ENCODE results near the gene SYTL4. TPM values are rescaled to one million over a fixed set of nuclear protein-coding genes. Genes with fewer than 3 reads are reported as not detected.

SYTL4 gene
- total RNA-seq = 20.4 and 33.1 TPM in 2 replicates

GRCh38 chrX:100731441-100732281, at the start of gene SYTL4:
Gene SYTL4, minus strand, starts transcription at chrX:100732121. Its CDS starts 30,084 bp downstream, at chrX:100702037.

GRCh38 chrX:100643956-100644860, 87.7 kb downstream of the SYTL4 start, which contains the start of gene SRPX2:
Gene SRPX2, plus strand, starts transcription at chrX:100644199. Its CDS starts 2,124 bp downstream, at chrX:100646323.

GRCh38 chrX:100636321-100636991, 95.5 kb downstream of the SYTL4 start, which contains the start of gene TSPAN6:
Gene TSPAN6, minus strand, starts transcription at chrX:100636806. Its CDS starts 112 bp downstream, at chrX:100636694.

Other genes with a start within 250 kb of the SYTL4 start
- gene TNMD, start 147.2 kb downstream of the SYTL4 start, total RNA-seq = not detected in 2 replicates
- 66.3 and 69.6 TPM in 2 replicates for gene TSPAN6, start 95.3 kb downstream of the SYTL4 start, total RNA-seq
- 76.4 and 97.8 TPM in 2 replicates for gene SRPX2, start 87.9 kb downstream of the SYTL4 start, total RNA-seq
- gene CSTF2, start 88.3 kb upstream of the SYTL4 start, total RNA-seq = 19.2 and 26.6 TPM in 2 replicates
- not detected in 2 replicates for gene NOX1, start 142.2 kb upstream of the SYTL4 start, total RNA-seq
- gene XKRX, start 196.8 kb upstream of the SYTL4 start, total RNA-seq = under 0.01 and 0.15 TPM in 2 replicates
- not detected in 2 replicates for gene ARL13A, start 237.6 kb upstream of the SYTL4 start, total RNA-seq